ENCODE data around the gene YKT6. TPM values are rescaled to one million over a fixed set of nuclear protein-coding genes. Genes with fewer than 3 reads are reported as not detected.

The YKT6 gene
- polyA plus RNA-seq, 1 experiment: 124 TPM

GRCh38 chr7:44240983-44241510 is 40.3 kb downstream of the YKT6 start:
- Histone ChIP-seq H3K9me3 (ENCODE audit: control insufficient read depth, insufficient read depth, low read length) (no peaks in the 10 kb centered on the region; the same call in 1 of the 2 replicates), H3K27ac (ENCODE audit: low read depth, low read length) (no peak overlapping the region), H3K27me3 (ENCODE audit: control insufficient read depth, insufficient read depth, low read length) (peaks cover 29% of the 10 kb centered on the region), H3K4me3 (ENCODE audit: low read depth, low read length) (no peak overlapping the region)
- DNase-seq (ENCODE audit: low read depth, low spot score): peak; percentile 56
- ChIA-PET CTCF (interaction anchor here (0.5 to 3.3 kb wide), 31 partner anchors 10 to 330 kb away, joined by 3 to 58 read pairs (median 3); partner anchors contain the start of gene NUDCD3), POLR2A (interaction anchor here (0.7 kb wide), 1 partner anchor 294 kb away, joined by 5 read pairs; no protein-coding TSS in a partner anchor)
- peak; percentile 85 for TF ChIP-seq CTCF (IDR thresholded peaks at IDR 0.05; ENCODE audit: low read depth, low read length)

- CTCF ChIA-PET: interaction anchor here (1.3 to 3.3 kb wide), 4 partner anchors 24 to 324 kb away, joined by 4 to 58 read pairs (median 24); partner anchors contain the start of gene NUDCD3
- peaks cover 24% of the 10 kb centered on the region for H3K27me3 ChIP-seq (ENCODE audit: control insufficient read depth, insufficient read depth, low read length)
- no peak for DNase-seq (ENCODE audit: low read depth, low spot score)
- POLR2A ChIA-PET: no interaction called here
- H3K4me3 ChIP-seq (ENCODE audit: low read depth, low read length): no peak overlapping the region
- no peaks in the 10 kb centered on the region; the same call in 1 of the 2 replicates for H3K9me3 ChIP-seq (ENCODE audit: control insufficient read depth, insufficient read depth, low read length)
- H3K27ac ChIP-seq (ENCODE audit: low read depth, low read length): no peak overlapping the region
- no peak for TF ChIP-seq CTCF (IDR thresholded peaks at IDR 0.05; ENCODE audit: low read depth, low read length)
Measured at GRCh38 chr7:44242091-44242490, 41.3 kb downstream of the YKT6 start.

- no peaks in the 10 kb centered on the region; the same call in 1 of the 2 replicates for H3K9me3 ChIP-seq (ENCODE audit: control insufficient read depth, insufficient read depth, low read length)
- no peak for DNase-seq (ENCODE audit: low read depth, low spot score)
- ChIA-PET POLR2A (no interaction called here), CTCF (interaction anchor here (1.0 to 1.8 kb wide), 5 partner anchors 15 to 321 kb away, joined by 3 to 8 read pairs (median 4); no protein-coding TSS in a partner anchor)
- no peak overlapping the region for H3K4me3 ChIP-seq (ENCODE audit: low read depth, low read length)
- TF ChIP-seq CTCF (IDR thresholded peaks at IDR 0.05; ENCODE audit: low read depth, low read length): peak; percentile 51
- H3K27ac ChIP-seq (ENCODE audit: low read depth, low read length): no peak overlapping the region
- H3K27me3 ChIP-seq (ENCODE audit: control insufficient read depth, insufficient read depth, low read length): peaks cover 7% of the 10 kb centered on the region
Measured at GRCh38 chr7:44244282-44244681, 43.5 kb downstream of the YKT6 start.

- TF ChIP-seq CTCF (IDR thresholded peaks at IDR 0.05; ENCODE audit: low read depth, low read length): no peak
- Histone ChIP-seq H3K9me3 (ENCODE audit: control insufficient read depth, insufficient read depth, low read length) (no peaks in the 10 kb centered on the region; the same call in 1 of the 2 replicates), H3K27me3 (ENCODE audit: control insufficient read depth, insufficient read depth, low read length) (peaks cover 4% of the 10 kb centered on the region), H3K4me3 (ENCODE audit: low read depth, low read length) (no peak overlapping the region), H3K27ac (ENCODE audit: low read depth, low read length) (no peak overlapping the region)
- no peak for DNase-seq (ENCODE audit: low read depth, low spot score)
- ChIA-PET POLR2A (no interaction called here), CTCF (no interaction called here)
Measured at GRCh38 chr7:44246396-44247113, 45.8 kb downstream of the YKT6 start.
